GM12892 (cell line): ENCODE results near the gene TLE5.

Experiments used
- DNase-seq: peaks from one replicate; pipeline ENCODE4 v3.0.0; 2011; ENCODE audit not compliant: insufficient read length
- FAIRE-seq: peaks from 2 replicates; lab custom pipeline; 2011; peaks lifted over from hg19 to GRCh38; lab: Jason Lieb, UNC
- POLR2A ChIP-seq: IDR thresholded peaks from 2 replicates; pipeline ENCODE4 v1.6.1; 2011; ENCODE audit warnings: low read depth, low read length, control low read depth
- POLR2AphosphoS5 ChIP-seq: IDR thresholded peaks from 2 replicates; pipeline ENCODE4 v1.6.1; 2011; ENCODE audit warnings: low read depth, low read length, control low read depth
- TAF1 ChIP-seq: IDR thresholded peaks from 2 replicates; pipeline ENCODE4 v1.6.1; 2011; ENCODE audit warnings: low read depth, mild to moderate bottlenecking, control low read depth, low read length, borderline replicate concordance

The TLE5 gene

GRCh38 chr19:3034656-3035541 lies 27.4 kb downstream of the TLE5 start:
- FAIRE-seq, result peak; percentile 67
- TF ChIP-seq POLR2A, result no peak
- TF ChIP-seq TAF1, result no peak
- no peak for TF ChIP-seq POLR2AphosphoS5
- no peak for DNase-seq

DNA sequence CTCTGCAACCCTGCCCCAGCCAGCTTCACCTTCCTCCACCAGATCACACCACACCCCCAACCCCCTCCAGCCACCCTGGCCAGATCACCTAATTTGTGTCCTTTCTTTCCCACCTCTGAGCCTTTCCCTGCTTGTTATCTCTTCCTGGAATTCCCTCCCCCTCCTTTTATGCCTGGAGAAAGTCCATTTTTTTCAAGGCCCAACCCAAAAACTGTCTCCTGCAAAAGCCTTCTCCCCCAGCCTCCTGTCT lies 28.0 kb downstream of the TLE5 start:
- FAIRE-seq (no peak), DNase-seq (no peak)
- TF ChIP-seq POLR2A (no peak), POLR2AphosphoS5 (no peak), TAF1 (no peak)

GRCh38 chr19:3033595-3034405 lies 28.5 kb downstream of the TLE5 start:
- no peak for FAIRE-seq
- TF ChIP-seq TAF1, result no peak
- TF ChIP-seq POLR2A, result no peak
- no peak for TF ChIP-seq POLR2AphosphoS5
- no peak for DNase-seq

DNA sequence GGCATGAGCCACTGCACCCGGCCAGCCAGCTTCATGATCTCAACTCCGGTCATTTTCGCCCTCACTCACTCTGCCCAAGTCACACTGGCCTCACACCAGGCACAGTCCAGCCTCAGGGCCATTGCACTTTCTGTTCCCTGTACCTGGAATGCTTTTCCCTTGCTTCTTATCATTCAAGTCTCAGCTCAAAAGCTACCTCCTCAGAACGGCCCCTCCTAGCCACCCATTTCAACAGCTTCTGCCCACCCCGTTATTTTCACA lies 30.8 kb downstream of the TLE5 start:
- TF ChIP-seq TAF1 (no peak), POLR2A (no peak), POLR2AphosphoS5 (no peak)
- FAIRE-seq (no peak), DNase-seq (no peak)

DNA sequence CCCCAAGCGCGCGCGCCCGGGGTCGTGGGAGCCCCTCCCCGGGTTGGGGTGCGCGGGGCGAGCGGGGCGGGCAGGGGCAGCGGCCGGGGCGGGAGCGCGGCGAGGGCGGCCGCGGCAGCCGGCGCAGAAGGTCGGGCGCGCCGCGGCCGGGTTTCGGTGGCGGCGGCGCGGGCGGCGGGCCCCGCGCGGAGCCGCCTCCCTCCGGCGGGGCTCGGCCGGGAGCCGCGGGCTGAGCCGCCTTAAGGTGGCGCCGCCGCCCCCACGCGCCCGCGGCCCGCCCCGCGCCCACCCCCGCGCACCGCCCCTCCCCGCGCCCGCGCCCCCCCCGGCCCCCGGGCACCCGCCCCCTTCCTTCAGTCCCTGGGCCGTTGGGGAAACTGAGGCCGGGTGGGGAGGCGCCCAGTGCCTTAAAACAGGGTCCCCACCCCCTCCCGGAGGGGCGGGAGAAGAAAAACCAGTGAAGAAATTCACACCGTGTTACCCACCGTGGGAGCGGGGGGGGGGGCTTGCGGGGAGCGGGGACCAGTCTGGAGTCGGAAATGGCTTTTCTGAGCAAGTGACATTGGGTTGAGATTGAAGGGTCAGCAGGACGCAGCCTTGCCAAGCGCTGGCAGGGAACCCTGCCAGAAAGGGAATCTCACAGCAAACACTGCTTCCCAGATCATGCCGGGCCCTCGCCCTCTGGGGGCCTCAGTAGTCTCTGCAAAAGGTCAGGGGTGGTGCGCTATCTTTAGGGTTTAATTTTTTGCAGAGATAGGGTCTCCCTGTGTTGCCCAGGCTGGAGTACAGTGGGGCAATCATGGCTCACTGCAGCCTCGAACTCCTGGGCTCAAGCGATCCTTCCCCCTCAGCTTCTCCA lies 33.0 kb downstream of the TLE5 start, which contains the start of gene TLE2:
TLE2 (minus strand) TSS at position 216 of the 859 bp plus-strand sequence. CDS start 376 bp downstream, outside the sequence.
- DNase-seq (no peak), FAIRE-seq (no peak)
- TF ChIP-seq POLR2AphosphoS5, result no peak
- TF ChIP-seq POLR2A, result no peak
- TF ChIP-seq TAF1, result no peak

- TF ChIP-seq POLR2AphosphoS5 (no peak), TAF1 (no peak), POLR2A (no peak)
- DNase-seq, result no peak
- FAIRE-seq, result no peak
Observed at GRCh38 chr19:3028305-3029064, 33.8 kb downstream of the TLE5 start.

- DNase-seq (no peak), FAIRE-seq (no peak)
Observed at GRCh38 chr19:3027981-3028304, 34.4 kb downstream of the TLE5 start.

DNA sequence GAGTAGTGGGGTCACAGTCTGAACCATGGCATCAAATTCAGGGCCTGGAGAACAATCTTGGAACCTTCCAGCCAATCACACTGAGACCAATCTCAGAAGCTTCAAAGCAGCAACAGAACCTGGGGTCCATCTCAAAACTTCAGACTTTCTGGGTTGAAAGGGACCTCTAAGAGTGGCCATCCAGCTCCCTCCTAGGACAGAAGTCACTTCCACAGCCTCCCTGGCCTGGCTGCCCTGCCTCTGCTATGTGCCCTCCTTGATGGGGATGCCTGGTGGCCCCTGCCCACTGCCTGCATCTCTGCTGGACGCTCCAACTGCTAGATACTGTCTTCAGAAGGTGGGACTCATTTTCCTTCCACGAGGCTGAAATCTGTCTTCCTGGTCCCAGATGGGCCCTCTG lies 35.0 kb downstream of the TLE5 start:
- FAIRE-seq, result no peak
- no peak for TF ChIP-seq POLR2AphosphoS5
- no peak for TF ChIP-seq TAF1
- no peak for TF ChIP-seq POLR2A
- DNase-seq, result no peak

More at GRCh38 chr19:3027981-3028304, 34.4 kb downstream of the TLE5 start:
- TF ChIP-seq TAF1 (no peak), POLR2AphosphoS5 (no peak)

GRCh38 chr19:3026768-3027167 lies 35.5 kb downstream of the TLE5 start:
- no peak for DNase-seq
- TF ChIP-seq POLR2AphosphoS5 (no peak), TAF1 (no peak), POLR2A (no peak)
- FAIRE-seq, result no peak

GRCh38 chr19:3025549-3025886 lies 36.8 kb downstream of the TLE5 start:
- no peak for TF ChIP-seq TAF1
- TF ChIP-seq POLR2AphosphoS5, result no peak
- TF ChIP-seq POLR2A, result no peak
- no peak for FAIRE-seq
- no peak for DNase-seq

- FAIRE-seq (no peak), DNase-seq (no peak)
- no peak for TF ChIP-seq TAF1
- TF ChIP-seq POLR2A, result no peak
- no peak for TF ChIP-seq POLR2AphosphoS5
Observed at GRCh38 chr19:3024870-3025548, 37.3 kb downstream of the TLE5 start.
